Mammary epithelial cell (primary cell): ENCODE measurements around the gene MAD2L1.

ENCODE experiments used
- EZH2 ChIP-seq: IDR thresholded peaks from 2 replicates; pipeline ENCODE4 v1.6.1; 2012; ENCODE audit warnings: low read length, inconsistent platforms, borderline replicate concordance
- TF ChIP-seq, protein P1 (sequence below), 2 donors: IDR thresholded peaks in 1 of 2; conservative IDR thresholded peaks in 1 of 2; 2 replicates each; pipeline ENCODE4 v1.5.1; 2011 to 2012; ENCODE audit warnings: inconsistent platforms in 2 of 2, low read length in 2 of 2, mild to moderate bottlenecking in 2 of 2, control low read depth in 1 of 2, low read depth in 1 of 2; ENCODE audit not compliant: insufficient read depth in 1 of 2; ENCODE audit errors: extremely low read depth in 1 of 2

DNA sequence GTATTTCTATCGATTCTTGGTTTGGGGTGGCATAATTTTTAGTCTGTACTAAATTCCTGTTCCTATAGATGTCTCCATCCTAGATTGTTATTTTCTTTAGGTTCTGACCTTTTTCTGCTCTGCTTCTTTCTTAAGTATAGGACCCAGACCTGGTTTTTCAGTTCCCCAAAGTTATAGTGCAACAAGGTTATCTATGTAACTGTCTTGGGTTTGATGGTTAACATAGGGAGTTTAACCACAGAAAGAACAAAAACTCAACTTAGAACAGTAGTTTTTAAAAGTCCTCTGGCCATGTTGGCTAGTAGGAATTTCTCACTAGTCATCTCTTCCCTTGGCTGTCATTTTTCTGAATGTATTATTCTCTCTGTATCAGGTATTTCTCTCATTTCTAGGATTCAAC lies 38.8 kb upstream of the MAD2L1 start:
- TF ChIP-seq, protein P1, sequence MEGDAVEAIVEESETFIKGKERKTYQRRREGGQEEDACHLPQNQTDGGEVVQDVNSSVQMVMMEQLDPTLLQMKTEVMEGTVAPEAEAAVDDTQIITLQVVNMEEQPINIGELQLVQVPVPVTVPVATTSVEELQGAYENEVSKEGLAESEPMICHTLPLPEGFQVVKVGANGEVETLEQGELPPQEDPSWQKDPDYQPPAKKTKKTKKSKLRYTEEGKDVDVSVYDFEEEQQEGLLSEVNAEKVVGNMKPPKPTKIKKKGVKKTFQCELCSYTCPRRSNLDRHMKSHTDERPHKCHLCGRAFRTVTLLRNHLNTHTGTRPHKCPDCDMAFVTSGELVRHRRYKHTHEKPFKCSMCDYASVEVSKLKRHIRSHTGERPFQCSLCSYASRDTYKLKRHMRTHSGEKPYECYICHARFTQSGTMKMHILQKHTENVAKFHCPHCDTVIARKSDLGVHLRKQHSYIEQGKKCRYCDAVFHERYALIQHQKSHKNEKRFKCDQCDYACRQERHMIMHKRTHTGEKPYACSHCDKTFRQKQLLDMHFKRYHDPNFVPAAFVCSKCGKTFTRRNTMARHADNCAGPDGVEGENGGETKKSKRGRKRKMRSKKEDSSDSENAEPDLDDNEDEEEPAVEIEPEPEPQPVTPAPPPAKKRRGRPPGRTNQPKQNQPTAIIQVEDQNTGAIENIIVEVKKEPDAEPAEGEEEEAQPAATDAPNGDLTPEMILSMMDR (conservative IDR thresholded peaks at IDR 0.05 in 1 of 2, IDR thresholded peaks at IDR 0.05 in 1 of 2; ENCODE audit: extremely low read depth in 1 of 2, insufficient read depth in 1 of 2, low read depth in 1 of 2, low read length in 2 of 2) = no peak
- no peak for TF ChIP-seq EZH2
